ENCODE data around the gene GH1.
"Not testable (repeated sequence)": the region's sequence is repeated elsewhere in the genome, so short reads cannot be mapped to it uniquely, and the experiment has no call there.

GH1 gene

GRCh38 chr17:63920050-63920449 lies 1.4 kb upstream of the GH1 start:
- H3K4me1 ChIP-seq (ENCODE audit: insufficient read depth, low read length); H3K36me3 ChIP-seq (ENCODE audit: insufficient read depth, low read length); H3K27ac ChIP-seq (ENCODE audit: low read depth, low read length); H3K27me3 ChIP-seq (ENCODE audit: control insufficient read depth in 1 of 2, insufficient read depth in 2 of 2, low read length in 2 of 2); H3K9ac ChIP-seq (ENCODE audit: low read length); H3K9me3 ChIP-seq (ENCODE audit: low read length); H3K4me3 ChIP-seq (ENCODE audit: low read depth in 1 of 2, low read length in 2 of 2): not testable (repeated sequence)

- H3K9ac ChIP-seq (ENCODE audit: low read length) = no peak overlapping the region
- H3K4me1 ChIP-seq (ENCODE audit: insufficient read depth, low read length) = no peaks in the 10 kb centered on the region
- no peak overlapping the region for H3K27ac ChIP-seq (ENCODE audit: low read depth, low read length)
- H3K4me3 ChIP-seq (ENCODE audit: low read depth in 1 of 2, low read length in 2 of 2) = no peak overlapping the region
- H3K27me3 ChIP-seq (ENCODE audit: control insufficient read depth in 1 of 2, insufficient read depth in 2 of 2, low read length in 2 of 2) = no peaks in the 10 kb centered on the region
- no peaks in the 10 kb centered on the region for H3K9me3 ChIP-seq (ENCODE audit: low read length)
- no peaks in the 10 kb centered on the region for H3K36me3 ChIP-seq (ENCODE audit: insufficient read depth, low read length)
Measured at GRCh38 chr17:63919311-63919723, 678 bp upstream of the GH1 start.

- no peaks in the 10 kb centered on the region for H3K9me3 ChIP-seq (ENCODE audit: low read length)
- H3K4me3 ChIP-seq (ENCODE audit: low read depth in 1 of 2, low read length in 2 of 2) = no peak overlapping the region
- H3K36me3 ChIP-seq (ENCODE audit: insufficient read depth, low read length) = no peaks in the 10 kb centered on the region
- H3K27ac ChIP-seq (ENCODE audit: low read depth, low read length) = no peak overlapping the region
- no peaks in the 10 kb centered on the region for H3K4me1 ChIP-seq (ENCODE audit: insufficient read depth, low read length)
- no peak overlapping the region for H3K9ac ChIP-seq (ENCODE audit: low read length)
- H3K27me3 ChIP-seq (ENCODE audit: control insufficient read depth in 1 of 2, insufficient read depth in 2 of 2, low read length in 2 of 2) = no peaks in the 10 kb centered on the region
Measured at GRCh38 chr17:63918305-63918704, 334 bp downstream of the GH1 start.

- no peaks in the 10 kb centered on the region for H3K4me1 ChIP-seq (ENCODE audit: insufficient read depth, low read length)
- H3K36me3 ChIP-seq (ENCODE audit: insufficient read depth, low read length) = no peaks in the 10 kb centered on the region
- H3K9ac ChIP-seq (ENCODE audit: low read length) = no peak overlapping the region
- no peaks in the 10 kb centered on the region for H3K27me3 ChIP-seq (ENCODE audit: control insufficient read depth in 1 of 2, insufficient read depth in 2 of 2, low read length in 2 of 2)
- H3K27ac ChIP-seq (ENCODE audit: low read depth, low read length) = no peak overlapping the region
- H3K9me3 ChIP-seq (ENCODE audit: low read length) = no peaks in the 10 kb centered on the region
- H3K4me3 ChIP-seq (ENCODE audit: low read depth in 1 of 2, low read length in 2 of 2) = no peak overlapping the region
Measured at GRCh38 chr17:63917646-63918045, 993 bp downstream of the GH1 start.

GRCh38 chr17:63917206-63917605 lies 1.4 kb downstream of the GH1 start:
- H3K27ac ChIP-seq (ENCODE audit: low read depth, low read length); H3K36me3 ChIP-seq (ENCODE audit: insufficient read depth, low read length); H3K4me1 ChIP-seq (ENCODE audit: insufficient read depth, low read length); H3K4me3 ChIP-seq (ENCODE audit: low read depth in 1 of 2, low read length in 2 of 2); H3K9ac ChIP-seq (ENCODE audit: low read length); H3K27me3 ChIP-seq (ENCODE audit: control insufficient read depth in 1 of 2, insufficient read depth in 2 of 2, low read length in 2 of 2); H3K9me3 ChIP-seq (ENCODE audit: low read length): not testable (repeated sequence)

GRCh38 chr17:63916566-63917185 lies 2.0 kb downstream of the GH1 start:
- H3K27ac ChIP-seq (ENCODE audit: low read depth, low read length) = no peak overlapping the region
- no peak overlapping the region for H3K4me3 ChIP-seq (ENCODE audit: low read depth in 1 of 2, low read length in 2 of 2)
- H3K9me3 ChIP-seq (ENCODE audit: low read length) = no peaks in the 10 kb centered on the region
- no peaks in the 10 kb centered on the region for H3K4me1 ChIP-seq (ENCODE audit: insufficient read depth, low read length)
- H3K27me3 ChIP-seq (ENCODE audit: control insufficient read depth in 1 of 2, insufficient read depth in 2 of 2, low read length in 2 of 2) = no peaks in the 10 kb centered on the region
- no peak overlapping the region for H3K9ac ChIP-seq (ENCODE audit: low read length)
- no peaks in the 10 kb centered on the region for H3K36me3 ChIP-seq (ENCODE audit: insufficient read depth, low read length)

GRCh38 chr17:63915753-63916152 lies 2.9 kb downstream of the GH1 start:
- H3K36me3 ChIP-seq (ENCODE audit: insufficient read depth, low read length); H3K27ac ChIP-seq (ENCODE audit: low read depth, low read length); H3K9ac ChIP-seq (ENCODE audit: low read length); H3K4me1 ChIP-seq (ENCODE audit: insufficient read depth, low read length); H3K9me3 ChIP-seq (ENCODE audit: low read length); H3K4me3 ChIP-seq (ENCODE audit: low read depth in 1 of 2, low read length in 2 of 2); H3K27me3 ChIP-seq (ENCODE audit: control insufficient read depth in 1 of 2, insufficient read depth in 2 of 2, low read length in 2 of 2): not testable (repeated sequence)

GRCh38 chr17:63914471-63914870 lies 4.2 kb downstream of the GH1 start:
- Histone ChIP-seq H3K4me1 (ENCODE audit: insufficient read depth, low read length) (no peaks in the 10 kb centered on the region), H3K36me3 (ENCODE audit: insufficient read depth, low read length) (no peaks in the 10 kb centered on the region), H3K4me3 (ENCODE audit: low read depth in 1 of 2, low read length in 2 of 2) (no peak overlapping the region), H3K9ac (ENCODE audit: low read length) (no peak overlapping the region), H3K27ac (ENCODE audit: low read depth, low read length) (no peak overlapping the region), H3K27me3 (ENCODE audit: control insufficient read depth in 1 of 2, insufficient read depth in 2 of 2, low read length in 2 of 2) (peaks cover 0 to 5% of the 10 kb centered on the region in 2 donors), H3K9me3 (ENCODE audit: low read length) (no peaks in the 10 kb centered on the region)

- no peaks in the 10 kb centered on the region for H3K4me1 ChIP-seq (ENCODE audit: insufficient read depth, low read length)
- no peak overlapping the region for H3K27ac ChIP-seq (ENCODE audit: low read depth, low read length)
- H3K9me3 ChIP-seq (ENCODE audit: low read length) = no peaks in the 10 kb centered on the region
- no peaks in the 10 kb centered on the region for H3K36me3 ChIP-seq (ENCODE audit: insufficient read depth, low read length)
- H3K9ac ChIP-seq (ENCODE audit: low read length) = no peak overlapping the region
- H3K27me3 ChIP-seq (ENCODE audit: control insufficient read depth in 1 of 2, insufficient read depth in 2 of 2, low read length in 2 of 2) = peaks cover 0 to 5% of the 10 kb centered on the region in 2 donors
- no peak overlapping the region for H3K4me3 ChIP-seq (ENCODE audit: low read depth in 1 of 2, low read length in 2 of 2)
Measured at GRCh38 chr17:63911657-63912100, 7.0 kb downstream of the GH1 start.

GRCh38 chr17:63911041-63911635 lies 7.5 kb downstream of the GH1 start, which contains the start of gene CSHL1:
TSS of gene CSHL1 (minus strand) at chr17:63911258. CDS start at chr17:63911196, 62 bp downstream.
- Histone ChIP-seq H3K9ac (ENCODE audit: low read length) (no peak within 1 kb of the TSS), H3K4me1 (ENCODE audit: insufficient read depth, low read length) (no peaks in the 10 kb centered on the region), H3K27me3 (ENCODE audit: control insufficient read depth in 1 of 2, insufficient read depth in 2 of 2, low read length in 2 of 2) (peaks cover 0 to 5% of the 10 kb centered on the region in 2 donors), H3K36me3 (ENCODE audit: insufficient read depth, low read length) (no peaks in the 10 kb centered on the region), H3K4me3 (ENCODE audit: low read depth in 1 of 2, low read length in 2 of 2) (no peak within 1 kb of the TSS), H3K27ac (ENCODE audit: low read depth, low read length) (no peak within 1 kb of the TSS), H3K9me3 (ENCODE audit: low read length) (no peaks in the 10 kb centered on the region)

GRCh38 chr17:63910096-63910495 lies 8.5 kb downstream of the GH1 start:
- no peaks in the 10 kb centered on the region for H3K9me3 ChIP-seq (ENCODE audit: low read length)
- no peak overlapping the region for H3K27ac ChIP-seq (ENCODE audit: low read depth, low read length)
- no peak overlapping the region for H3K4me3 ChIP-seq (ENCODE audit: low read depth in 1 of 2, low read length in 2 of 2)
- no peak overlapping the region for H3K9ac ChIP-seq (ENCODE audit: low read length)
- no peaks in the 10 kb centered on the region for H3K4me1 ChIP-seq (ENCODE audit: insufficient read depth, low read length)
- peaks cover 0 to 5% of the 10 kb centered on the region in 2 donors for H3K27me3 ChIP-seq (ENCODE audit: control insufficient read depth in 1 of 2, insufficient read depth in 2 of 2, low read length in 2 of 2)
- no peaks in the 10 kb centered on the region for H3K36me3 ChIP-seq (ENCODE audit: insufficient read depth, low read length)

GRCh38 chr17:63909586-63909985 lies 9.1 kb downstream of the GH1 start:
- not testable (repeated sequence) for H3K4me3 ChIP-seq (ENCODE audit: low read depth in 1 of 2, low read length in 2 of 2); H3K9ac ChIP-seq (ENCODE audit: low read length); H3K4me1 ChIP-seq (ENCODE audit: insufficient read depth, low read length); H3K27me3 ChIP-seq (ENCODE audit: control insufficient read depth in 1 of 2, insufficient read depth in 2 of 2, low read length in 2 of 2); H3K27ac ChIP-seq (ENCODE audit: low read depth, low read length); H3K36me3 ChIP-seq (ENCODE audit: insufficient read depth, low read length); H3K9me3 ChIP-seq (ENCODE audit: low read length)

All from muscle layer of colon (tissue), 2 donors.